Measurements from ENCODE around the gene GALNT10. TPM values are rescaled to one million over a fixed set of nuclear protein-coding genes. Genes with fewer than 3 reads are reported as not detected.

The GALNT10 gene
- total RNA-seq, 1 donor from 2014 or later: 178 TPM

- no peak overlapping the region for H3K27ac Mint-ChIP-seq (ENCODE audit: unreplicated experiment)
- no peak overlapping the region for H3K4me3 Mint-ChIP-seq (ENCODE audit: unreplicated experiment)
- H3K4me1 Mint-ChIP-seq (ENCODE audit: unreplicated experiment): peaks cover 23% of the 10 kb centered on the region
- H3K27me3 Mint-ChIP-seq (ENCODE audit: unreplicated experiment): no peaks in the 10 kb centered on the region
- no peaks in the 10 kb centered on the region for H3K9me3 Mint-ChIP-seq (ENCODE audit: unreplicated experiment)
- peaks cover 55% of the 10 kb centered on the region for H3K36me3 Mint-ChIP-seq (ENCODE audit: unreplicated experiment)
- no peak for TF ChIP-seq CTCF (IDR thresholded peaks at IDR 0.05)
- DNase-seq (ENCODE audit: extremely low spot score, unreplicated experiment): no peak
These were observed 142.5 kb downstream of the GALNT10 start for GRCh38 chr5:154333016-154333415.

GRCh38 chr5:154334406-154335064 is 144.0 kb downstream of the GALNT10 start:
- no peak for TF ChIP-seq CTCF (IDR thresholded peaks at IDR 0.05)
- DNase-seq (ENCODE audit: extremely low spot score, unreplicated experiment): no peak
- Mint-ChIP-seq H3K9me3 (ENCODE audit: unreplicated experiment) (no peaks in the 10 kb centered on the region), H3K36me3 (ENCODE audit: unreplicated experiment) (peaks cover 63% of the 10 kb centered on the region), H3K4me3 (ENCODE audit: unreplicated experiment) (no peak overlapping the region), H3K27ac (ENCODE audit: unreplicated experiment) (peak overlapping the region; percentile 61), H3K4me1 (ENCODE audit: unreplicated experiment) (peaks cover 23% of the 10 kb centered on the region), H3K27me3 (ENCODE audit: unreplicated experiment) (no peaks in the 10 kb centered on the region)

- peak overlapping the region; percentile 61 for H3K27ac Mint-ChIP-seq (ENCODE audit: unreplicated experiment)
These were observed 144.5 kb downstream of the GALNT10 start for GRCh38 chr5:154335065-154335448.

GRCh38 chr5:154341620-154342019 is 151.1 kb downstream of the GALNT10 start:
- Mint-ChIP-seq H3K27ac (ENCODE audit: unreplicated experiment) (no peak overlapping the region), H3K27me3 (ENCODE audit: unreplicated experiment) (no peaks in the 10 kb centered on the region), H3K9me3 (ENCODE audit: unreplicated experiment) (no peaks in the 10 kb centered on the region), H3K36me3 (ENCODE audit: unreplicated experiment) (peaks cover 30% of the 10 kb centered on the region), H3K4me1 (ENCODE audit: unreplicated experiment) (peaks cover 2% of the 10 kb centered on the region), H3K4me3 (ENCODE audit: unreplicated experiment) (no peak overlapping the region)
- DNase-seq (ENCODE audit: extremely low spot score, unreplicated experiment): no peak
- no peak for TF ChIP-seq CTCF (IDR thresholded peaks at IDR 0.05)

More at GRCh38 chr5:154335065-154335448, 144.5 kb downstream of the GALNT10 start:
- H3K27me3 Mint-ChIP-seq (ENCODE audit: unreplicated experiment): no peaks in the 10 kb centered on the region
- no peak for TF ChIP-seq CTCF (IDR thresholded peaks at IDR 0.05)
- DNase-seq (ENCODE audit: extremely low spot score, unreplicated experiment): no peak
- peaks cover 23% of the 10 kb centered on the region for H3K4me1 Mint-ChIP-seq (ENCODE audit: unreplicated experiment)
- H3K36me3 Mint-ChIP-seq (ENCODE audit: unreplicated experiment): peaks cover 61% of the 10 kb centered on the region
- H3K9me3 Mint-ChIP-seq (ENCODE audit: unreplicated experiment): no peaks in the 10 kb centered on the region
- H3K4me3 Mint-ChIP-seq (ENCODE audit: unreplicated experiment): no peak overlapping the region

GRCh38 chr5:154342211-154342610 is 151.7 kb downstream of the GALNT10 start:
- no peak overlapping the region for H3K4me3 Mint-ChIP-seq (ENCODE audit: unreplicated experiment)
- DNase-seq (ENCODE audit: extremely low spot score, unreplicated experiment): no peak
- no peak overlapping the region for H3K27ac Mint-ChIP-seq (ENCODE audit: unreplicated experiment)
- TF ChIP-seq CTCF (IDR thresholded peaks at IDR 0.05): no peak
- H3K27me3 Mint-ChIP-seq (ENCODE audit: unreplicated experiment): no peaks in the 10 kb centered on the region
- H3K36me3 Mint-ChIP-seq (ENCODE audit: unreplicated experiment): peaks cover 26% of the 10 kb centered on the region
- peaks cover 2% of the 10 kb centered on the region for H3K4me1 Mint-ChIP-seq (ENCODE audit: unreplicated experiment)
- no peaks in the 10 kb centered on the region for H3K9me3 Mint-ChIP-seq (ENCODE audit: unreplicated experiment)
